ENCODE results near the gene CLEC4A.
"Not testable (repeated sequence)": the region's sequence is repeated elsewhere in the genome, so short reads cannot be mapped to it uniquely, and the experiment has no call there.

CLEC4A gene

DNA sequence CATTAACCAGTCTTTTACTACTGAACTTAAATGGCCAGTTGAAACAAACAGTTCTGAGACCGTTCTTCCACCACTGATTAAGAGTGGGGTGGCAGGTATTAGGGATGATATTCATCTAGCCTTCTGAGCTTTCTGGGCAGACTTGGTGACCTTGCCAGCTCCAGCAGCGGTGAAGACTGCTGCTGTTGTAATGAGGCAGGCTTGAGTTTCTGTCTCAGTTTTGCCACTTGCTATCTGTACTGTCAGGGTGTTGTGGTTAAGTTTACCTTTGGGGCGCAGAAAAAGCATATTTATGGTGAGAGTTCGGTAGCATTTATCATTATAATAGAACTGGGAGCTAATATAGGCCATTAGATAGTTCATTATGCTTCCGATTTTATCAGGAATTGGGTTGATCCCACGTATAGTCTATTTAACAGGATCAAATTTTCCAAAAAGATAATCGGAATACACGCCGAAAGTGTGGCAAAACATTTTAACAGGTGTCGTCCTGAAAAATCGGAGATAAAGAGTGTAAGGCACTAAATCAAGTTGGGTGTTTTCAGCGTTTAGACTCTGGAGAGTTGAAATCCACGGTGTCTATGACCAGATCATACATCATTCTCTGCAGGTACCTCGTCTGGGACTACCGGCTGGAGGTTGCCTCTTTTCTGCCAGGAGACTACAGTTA, 42.0 kb upstream of the CLEC4A start:
- TF ChIP-seq, protein P1, sequence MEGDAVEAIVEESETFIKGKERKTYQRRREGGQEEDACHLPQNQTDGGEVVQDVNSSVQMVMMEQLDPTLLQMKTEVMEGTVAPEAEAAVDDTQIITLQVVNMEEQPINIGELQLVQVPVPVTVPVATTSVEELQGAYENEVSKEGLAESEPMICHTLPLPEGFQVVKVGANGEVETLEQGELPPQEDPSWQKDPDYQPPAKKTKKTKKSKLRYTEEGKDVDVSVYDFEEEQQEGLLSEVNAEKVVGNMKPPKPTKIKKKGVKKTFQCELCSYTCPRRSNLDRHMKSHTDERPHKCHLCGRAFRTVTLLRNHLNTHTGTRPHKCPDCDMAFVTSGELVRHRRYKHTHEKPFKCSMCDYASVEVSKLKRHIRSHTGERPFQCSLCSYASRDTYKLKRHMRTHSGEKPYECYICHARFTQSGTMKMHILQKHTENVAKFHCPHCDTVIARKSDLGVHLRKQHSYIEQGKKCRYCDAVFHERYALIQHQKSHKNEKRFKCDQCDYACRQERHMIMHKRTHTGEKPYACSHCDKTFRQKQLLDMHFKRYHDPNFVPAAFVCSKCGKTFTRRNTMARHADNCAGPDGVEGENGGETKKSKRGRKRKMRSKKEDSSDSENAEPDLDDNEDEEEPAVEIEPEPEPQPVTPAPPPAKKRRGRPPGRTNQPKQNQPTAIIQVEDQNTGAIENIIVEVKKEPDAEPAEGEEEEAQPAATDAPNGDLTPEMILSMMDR (IDR thresholded peaks at IDR 0.05; ENCODE audit: low read length, missing control alignments): no peak
- H3K4me3 ChIP-seq (replicated peaks; ENCODE audit: low read depth, low read length): peak overlapping the region; percentile 98
- DNase-seq (ENCODE audit: low read depth): no peak

DNA sequence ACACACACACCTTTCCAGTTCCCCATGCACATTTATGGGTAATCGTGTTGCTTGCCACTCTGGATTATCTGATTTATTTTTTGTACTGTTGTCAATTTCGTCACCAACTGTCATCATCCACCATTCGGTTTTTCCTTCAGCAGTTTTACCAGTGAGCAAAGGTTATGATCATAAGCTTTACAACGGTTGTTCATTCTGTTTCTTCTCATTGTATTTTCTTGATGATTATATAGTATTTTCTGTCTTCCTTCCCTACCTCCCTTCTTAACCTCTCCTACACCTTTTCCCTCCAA, 40.7 kb upstream of the CLEC4A start:
- TF ChIP-seq, protein P1 (IDR thresholded peaks at IDR 0.05; ENCODE audit: low read length, missing control alignments): no peak
- DNase-seq (ENCODE audit: low read depth): no peak
- peak overlapping the region; percentile 98 for H3K4me3 ChIP-seq (replicated peaks; ENCODE audit: low read depth, low read length)

DNA sequence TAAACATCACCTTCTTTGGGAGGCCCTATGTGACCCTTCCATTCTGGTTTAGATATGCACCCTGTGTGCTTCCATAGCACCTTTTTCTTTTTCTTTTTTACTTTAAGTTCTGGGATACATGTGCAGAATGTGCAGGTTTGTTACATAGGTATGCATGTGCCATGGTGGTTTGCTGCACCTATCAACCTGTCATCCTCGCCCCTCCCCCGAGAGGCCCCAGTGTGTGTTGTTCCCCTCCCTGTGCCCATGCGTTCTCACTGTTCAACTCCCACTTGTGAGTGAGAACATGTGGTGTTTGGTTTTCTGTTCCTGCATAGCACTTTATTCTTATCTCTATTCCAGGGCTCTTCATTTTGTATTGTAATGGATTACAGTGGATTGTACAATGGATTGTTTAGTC, 39.1 kb upstream of the CLEC4A start:
- not testable (repeated sequence) for H3K4me3 ChIP-seq (replicated peaks; ENCODE audit: low read depth, low read length); DNase-seq (ENCODE audit: low read depth)

DNA sequence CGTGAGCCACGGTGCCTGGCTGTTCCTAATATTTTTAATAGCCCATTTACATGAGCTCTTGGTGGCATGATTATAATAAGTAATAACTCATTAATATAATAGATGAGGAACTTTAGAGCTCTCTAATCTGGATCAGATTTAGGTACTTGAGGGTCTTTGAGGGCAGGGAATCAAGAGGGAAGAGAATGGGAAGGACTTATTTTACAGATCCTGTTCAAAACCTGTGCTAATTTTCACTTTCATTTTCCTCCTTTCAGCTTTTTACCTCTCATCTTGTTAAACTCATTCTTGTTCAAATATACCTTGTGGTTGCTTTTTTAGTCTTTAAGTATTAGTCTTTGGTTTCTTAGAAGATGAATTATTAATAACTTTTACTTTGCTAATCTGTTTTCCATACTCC, 35.8 kb upstream of the CLEC4A start:
- no peak for DNase-seq (ENCODE audit: low read depth)
- TF ChIP-seq, protein P1 (IDR thresholded peaks at IDR 0.05; ENCODE audit: low read length, missing control alignments): no peak
- H3K4me3 ChIP-seq (replicated peaks; ENCODE audit: low read depth, low read length): no peak overlapping the region

DNA sequence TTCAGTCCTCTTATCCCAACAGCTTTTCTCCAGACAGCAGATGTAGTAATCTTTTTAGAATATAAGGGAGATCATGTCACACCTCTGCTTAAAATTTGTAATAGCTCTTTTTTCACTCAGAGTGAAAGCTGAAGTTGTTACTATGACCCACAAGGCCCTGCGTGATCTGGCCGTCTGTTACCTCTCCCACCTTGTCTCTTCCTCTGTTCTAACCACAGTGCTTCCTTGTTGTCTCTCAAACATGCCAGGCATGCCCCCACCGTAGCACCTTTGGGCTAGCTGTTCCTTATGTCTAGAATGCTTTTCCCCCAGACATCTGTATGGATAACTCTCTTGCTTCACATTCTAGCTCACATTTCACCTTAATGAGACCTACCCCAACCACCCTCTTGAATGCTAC, 34.8 kb upstream of the CLEC4A start:
- no peak for DNase-seq (ENCODE audit: low read depth)
- H3K4me3 ChIP-seq (replicated peaks; ENCODE audit: low read depth, low read length): no peak overlapping the region
- TF ChIP-seq, protein P1 (IDR thresholded peaks at IDR 0.05; ENCODE audit: low read length, missing control alignments): no peak

DNA sequence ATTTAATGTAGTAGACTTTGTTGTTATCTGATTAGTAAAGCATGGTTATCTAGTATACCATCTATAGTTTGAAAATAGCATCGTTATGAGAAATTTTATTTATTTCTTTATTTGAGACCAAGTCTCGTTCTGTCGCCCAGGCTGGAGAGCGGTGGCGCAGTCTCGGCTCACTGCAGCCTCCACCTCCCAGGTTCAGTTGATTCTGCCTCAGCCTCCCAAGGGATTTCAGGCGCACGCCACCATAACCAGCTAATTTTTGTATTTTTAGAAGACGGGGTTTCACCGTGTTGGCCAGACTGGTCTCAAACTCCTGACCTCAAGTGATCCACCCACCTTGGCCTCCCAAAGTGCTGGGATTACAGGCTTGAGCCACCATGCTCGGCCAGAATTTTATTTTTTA, 34.1 kb upstream of the CLEC4A start:
- DNase-seq (ENCODE audit: low read depth); H3K4me3 ChIP-seq (replicated peaks; ENCODE audit: low read depth, low read length): not testable (repeated sequence)

DNA sequence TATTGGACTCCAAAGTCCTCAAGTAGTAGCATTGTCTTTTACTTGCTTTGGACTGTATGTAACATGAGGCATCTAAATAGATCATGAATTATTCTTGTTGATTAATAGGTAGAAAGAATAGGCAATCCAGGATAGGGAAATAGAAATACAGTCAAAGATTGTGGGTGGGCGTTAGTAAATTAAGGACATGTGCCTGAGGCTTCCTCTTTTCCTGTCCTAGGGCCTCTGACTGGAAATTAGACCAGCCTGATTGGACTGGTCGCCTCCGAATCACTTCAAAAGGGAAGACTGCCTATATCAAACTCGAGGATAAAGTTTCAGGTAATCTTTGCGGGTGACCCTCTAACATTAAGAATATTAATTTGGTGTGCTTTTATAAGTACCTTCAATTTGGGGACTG, 33.7 kb upstream of the CLEC4A start:
- TF ChIP-seq, protein P1 (IDR thresholded peaks at IDR 0.05; ENCODE audit: low read length, missing control alignments): no peak
- DNase-seq (ENCODE audit: low read depth): no peak
- H3K4me3 ChIP-seq (replicated peaks; ENCODE audit: low read depth, low read length): no peak overlapping the region

DNA sequence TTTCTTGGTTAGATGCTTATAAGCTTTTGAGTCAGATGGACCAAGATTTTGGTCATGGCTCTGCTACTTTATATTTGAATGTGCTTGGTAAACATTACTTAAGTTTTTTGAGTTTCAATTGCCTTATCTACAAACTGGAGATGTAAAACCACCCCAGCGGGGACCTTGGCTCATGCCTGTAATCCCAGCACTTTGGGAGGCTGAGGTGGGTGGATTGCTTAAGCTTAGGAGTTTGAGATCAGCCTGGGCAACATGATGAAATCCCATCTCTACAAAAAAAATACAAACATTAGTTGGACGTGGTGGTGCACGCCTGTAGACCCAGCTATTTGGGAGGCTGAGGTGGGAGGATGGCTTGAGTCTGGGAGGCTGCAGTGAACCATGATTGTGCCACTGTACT, 30.1 kb upstream of the CLEC4A start:
- TF ChIP-seq, protein P1 (IDR thresholded peaks at IDR 0.05; ENCODE audit: low read length, missing control alignments): no peak
- no peak overlapping the region for H3K4me3 ChIP-seq (replicated peaks; ENCODE audit: low read depth, low read length)
- DNase-seq (ENCODE audit: low read depth): no peak
